GM12874 (cell line): ENCODE measurements around the gene PARP6.

ENCODE experiments used
- CTCF ChIP-seq: IDR thresholded peaks from 2 replicates; pipeline ENCODE4 v1.5.1; 2011; ENCODE audit warnings: low read depth, mild to moderate bottlenecking, control low read depth, low read length, moderate library complexity; ENCODE audit not compliant: insufficient read depth

Gene PARP6

GRCh38 chr15:72233769-72234168 is 38.6 kb downstream of the PARP6 start:
- TF ChIP-seq CTCF: no peak

- TF ChIP-seq CTCF: no peak
Measured at GRCh38 chr15:72231833-72232478, 40.4 kb downstream of the PARP6 start.

- TF ChIP-seq CTCF: no peak
Measured at GRCh38 chr15:72231066-72231832, 41.1 kb downstream of the PARP6 start, which contains the start of gene PKM. Gene PKM (minus strand): TSS chr15:72231190. CDS start chr15:72219097, 12,093 bp downstream.

DNA sequence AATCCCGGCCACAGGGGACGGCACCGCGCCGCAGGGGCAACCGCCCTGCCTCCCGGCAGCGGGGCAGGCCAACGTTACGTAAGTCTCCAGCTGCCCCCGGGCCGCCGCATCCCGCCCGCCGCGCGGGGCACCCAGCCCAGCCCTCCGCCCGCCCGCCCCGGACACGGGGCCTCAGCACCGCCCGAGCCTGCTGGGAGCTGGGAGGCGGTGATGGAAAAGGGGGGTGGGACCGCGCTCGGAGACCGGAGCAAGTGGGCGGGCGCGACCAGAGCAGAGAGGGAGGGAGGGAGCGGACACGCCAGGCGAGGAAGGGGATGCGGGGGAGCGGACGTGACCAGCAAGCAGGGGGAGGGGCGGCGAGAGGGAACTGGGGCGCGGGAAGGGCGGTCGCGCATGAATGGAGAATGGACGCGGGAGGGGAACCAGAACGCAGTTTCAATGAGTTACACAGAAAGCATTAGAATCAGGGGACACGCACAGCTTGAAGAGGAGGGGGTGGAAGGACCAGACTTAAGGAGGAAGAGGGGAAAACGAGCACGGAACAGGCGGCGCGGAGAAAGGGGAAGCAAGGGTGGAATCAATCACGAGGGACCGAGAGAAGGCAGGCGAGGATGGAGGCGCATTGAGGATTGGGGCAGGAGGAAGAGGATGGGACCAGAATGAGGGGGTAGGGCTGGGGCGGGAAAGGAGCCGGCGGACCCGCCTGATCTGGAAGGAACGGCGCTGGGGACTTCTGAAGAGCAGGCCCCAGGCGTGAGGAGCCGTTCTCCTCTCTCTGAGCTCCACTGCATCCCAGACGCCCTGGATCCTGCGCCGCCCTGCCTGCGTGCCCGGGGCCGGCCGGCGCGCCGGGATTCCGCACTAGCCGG is 41.9 kb downstream of the PARP6 start:
- no peak for TF ChIP-seq CTCF

DNA sequence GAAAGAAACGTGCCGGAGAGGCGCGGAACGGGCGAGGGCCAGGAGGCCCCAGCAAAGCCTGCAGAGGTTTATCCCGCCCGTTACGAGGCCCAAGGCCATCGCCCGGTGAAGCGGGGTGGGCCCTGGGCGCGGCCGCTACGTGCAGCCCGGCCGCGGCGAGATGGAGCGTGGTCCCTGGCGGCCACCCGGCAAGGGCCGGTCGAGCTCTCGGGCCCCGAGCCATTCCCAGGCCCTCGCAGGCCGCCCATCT is 42.5 kb downstream of the PARP6 start:
- no peak for TF ChIP-seq CTCF

GRCh38 chr15:72229076-72229946 is 43.0 kb downstream of the PARP6 start:
- no peak for TF ChIP-seq CTCF
